Dermis blood vessel endothelial cell (primary cell): ENCODE measurements around the gene CCS. TPM values are rescaled to one million over a fixed set of nuclear protein-coding genes. Genes with fewer than 3 reads are reported as not detected.
A peak's percentile ranks its signal among the peaks of the same experiment; 100 is the strongest.
"Not testable (repeated sequence)": the region's sequence is repeated elsewhere in the genome, so short reads cannot be mapped to it uniquely, and the experiment has no call there.

Experiments used
- DNase-seq: peaks from one replicate; pipeline ENCODE4 v3.0.0; 2010
- total RNA-seq: library from RNA; depleted of rRNA; stranded (reverse); fragments of >200 nt; gene quantifications from 2 replicates; pipeline ENCODE4 v1.2.3, GENCODE V29; 2014

Gene CCS
- 27.2 and 33.5 TPM in 2 replicates for total RNA-seq

- peak; percentile 97 for DNase-seq
Observed at GRCh38 chr11:66592457-66593302, at the start of gene CCS, which contains the start of gene CCDC87. Gene CCS (plus strand): TSS chr11:66593185. CDS start chr11:66593262, 77 bp downstream. Gene CCDC87 (minus strand): TSS chr11:66593063. CDS start chr11:66593015, 48 bp downstream.

DNA sequence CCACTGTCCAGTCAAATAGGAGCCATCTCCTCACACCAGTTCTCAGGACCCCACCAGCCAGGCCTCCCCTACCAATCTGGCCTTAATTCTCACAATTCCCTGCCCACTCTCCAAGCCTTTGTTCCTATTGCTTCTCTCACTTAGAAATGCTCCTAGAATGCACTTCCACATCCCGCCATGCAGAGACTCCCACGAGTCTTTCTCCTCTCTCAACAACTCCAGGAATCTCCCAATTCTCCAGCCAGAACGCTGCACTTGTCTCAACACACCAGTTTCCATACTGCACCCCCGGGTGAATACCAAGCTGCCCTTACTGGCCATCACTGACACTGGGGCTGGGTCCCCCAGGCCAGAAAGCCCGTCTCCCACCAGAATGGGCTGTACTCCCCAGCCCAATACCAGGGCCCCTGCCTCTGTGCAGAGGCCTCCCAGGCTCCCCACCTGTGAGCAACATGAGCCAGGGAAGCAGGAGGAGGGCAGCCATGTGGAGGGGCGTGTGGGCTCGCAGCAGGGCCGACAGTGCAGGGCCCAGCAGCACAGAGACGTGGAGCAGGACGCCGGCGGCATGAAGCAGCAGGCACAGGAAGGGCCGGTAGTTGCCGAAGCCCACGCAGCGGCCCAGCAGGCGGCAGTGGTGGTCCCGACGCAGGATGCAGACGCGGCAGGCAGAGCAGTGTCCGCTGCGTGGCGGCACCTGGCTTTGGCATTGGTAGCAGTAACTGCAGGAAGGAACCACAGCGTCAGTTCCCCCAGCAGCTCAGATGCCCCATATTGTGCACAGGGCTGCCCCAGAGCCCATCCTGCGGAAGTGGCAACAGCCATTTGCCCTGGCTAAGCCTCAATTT is 49.5 kb upstream of the CCS start:
- peak; percentile 94 for DNase-seq

DNA sequence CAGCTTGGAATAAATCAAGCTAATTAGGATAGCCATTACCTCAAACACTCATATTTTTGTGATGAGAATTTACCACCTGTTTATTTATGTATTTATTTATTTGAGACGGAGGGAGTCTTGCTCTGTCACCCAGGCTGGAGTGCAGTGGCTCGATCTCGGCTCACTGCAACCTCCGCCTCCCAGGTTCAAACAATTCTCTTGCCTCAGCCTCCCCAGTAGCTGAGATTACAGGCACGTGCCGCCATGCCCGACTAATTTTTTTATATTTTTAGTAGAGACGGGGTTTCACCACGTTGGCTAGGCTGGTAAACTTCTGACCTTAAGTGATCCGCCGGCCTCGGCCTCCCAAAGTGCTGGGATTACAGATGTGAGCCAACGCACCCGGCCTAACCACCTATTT is 48.0 kb upstream of the CCS start:
- DNase-seq, result not testable (repeated sequence)

- peak; percentile 98 for DNase-seq
Observed at GRCh38 chr11:66545701-66546367, 47.2 kb upstream of the CCS start, which contains the start of gene ZDHHC24. Gene ZDHHC24 (minus strand): TSS chr11:66546048. CDS start chr11:66546003, 45 bp downstream.

- no peak for DNase-seq
Observed at GRCh38 chr11:66546368-66546965, 46.5 kb upstream of the CCS start, which contains the start of gene ACTN3. Gene ACTN3 (plus strand): TSS chr11:66546903. CDS start chr11:66546938, 35 bp downstream.

DNA sequence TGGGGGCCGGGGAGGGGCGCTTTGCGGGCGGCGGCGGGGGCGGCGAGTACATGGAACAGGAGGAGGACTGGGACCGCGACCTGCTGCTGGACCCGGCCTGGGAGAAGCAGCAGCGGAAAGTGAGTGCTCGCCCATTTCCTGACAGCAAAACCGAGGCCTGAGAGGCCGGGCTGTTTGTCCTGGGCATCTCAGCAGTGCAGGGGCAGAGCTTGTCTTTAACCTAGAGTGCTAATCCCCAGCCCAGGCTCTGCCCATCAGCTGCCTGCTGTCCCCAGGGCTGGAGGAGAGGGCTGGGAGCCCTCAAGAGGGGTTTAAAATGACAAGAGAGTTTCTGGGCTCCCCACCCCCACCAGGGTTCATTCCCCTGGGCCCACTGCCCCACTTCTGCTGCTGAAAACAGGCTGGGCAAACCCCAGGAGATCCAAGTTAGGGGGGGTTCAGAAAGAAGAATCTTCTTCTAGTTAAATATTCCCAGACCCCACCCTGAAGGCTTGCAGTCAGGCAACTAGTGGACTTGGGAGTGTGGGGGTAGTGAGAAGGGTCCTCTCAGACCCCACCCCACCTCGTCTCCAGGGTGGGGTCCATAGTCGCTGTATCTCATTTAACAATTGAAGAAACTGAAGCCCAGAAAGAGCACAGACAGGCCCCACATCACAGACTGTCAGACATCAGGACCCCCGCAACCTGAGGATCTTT is 45.9 kb upstream of the CCS start:
- no peak for DNase-seq

DNA sequence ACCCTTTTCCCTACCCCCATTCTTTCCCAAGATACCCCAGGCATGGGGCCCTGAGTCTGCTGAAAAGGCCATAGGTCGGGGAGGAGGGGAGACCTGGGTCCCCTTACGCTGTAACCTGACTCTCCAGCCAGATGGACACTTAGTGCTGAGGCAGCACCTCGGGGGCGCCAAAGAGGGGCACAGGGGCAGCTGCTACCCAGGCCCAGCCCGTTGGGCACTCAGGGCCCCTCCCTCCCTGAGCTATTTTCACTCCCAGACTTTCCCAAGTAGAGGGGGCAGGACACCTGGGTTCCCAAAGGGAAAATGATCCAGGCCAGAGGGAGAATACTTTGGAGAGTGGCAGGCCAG is 45.3 kb upstream of the CCS start:
- no peak for DNase-seq

DNA sequence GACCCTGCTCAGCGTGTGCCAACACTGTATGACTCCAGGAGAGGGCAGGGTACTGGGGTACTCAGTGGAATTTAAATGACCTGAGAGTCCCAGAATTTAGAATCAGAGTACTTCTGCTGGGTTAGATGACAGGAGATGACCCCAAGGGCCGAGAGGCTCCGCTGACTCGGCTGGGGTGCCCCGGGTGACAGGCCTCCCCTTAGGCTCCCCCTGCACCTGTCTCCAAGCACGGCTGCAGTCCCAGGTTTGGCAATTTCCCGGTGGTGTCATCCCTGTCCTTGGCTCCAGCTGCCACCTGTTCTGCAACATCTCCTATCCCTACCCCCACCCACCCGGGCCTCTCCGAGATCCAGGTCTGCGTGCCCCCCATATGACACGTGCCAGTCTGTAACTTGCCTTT is 44.9 kb upstream of the CCS start:
- DNase-seq, result no peak

DNA sequence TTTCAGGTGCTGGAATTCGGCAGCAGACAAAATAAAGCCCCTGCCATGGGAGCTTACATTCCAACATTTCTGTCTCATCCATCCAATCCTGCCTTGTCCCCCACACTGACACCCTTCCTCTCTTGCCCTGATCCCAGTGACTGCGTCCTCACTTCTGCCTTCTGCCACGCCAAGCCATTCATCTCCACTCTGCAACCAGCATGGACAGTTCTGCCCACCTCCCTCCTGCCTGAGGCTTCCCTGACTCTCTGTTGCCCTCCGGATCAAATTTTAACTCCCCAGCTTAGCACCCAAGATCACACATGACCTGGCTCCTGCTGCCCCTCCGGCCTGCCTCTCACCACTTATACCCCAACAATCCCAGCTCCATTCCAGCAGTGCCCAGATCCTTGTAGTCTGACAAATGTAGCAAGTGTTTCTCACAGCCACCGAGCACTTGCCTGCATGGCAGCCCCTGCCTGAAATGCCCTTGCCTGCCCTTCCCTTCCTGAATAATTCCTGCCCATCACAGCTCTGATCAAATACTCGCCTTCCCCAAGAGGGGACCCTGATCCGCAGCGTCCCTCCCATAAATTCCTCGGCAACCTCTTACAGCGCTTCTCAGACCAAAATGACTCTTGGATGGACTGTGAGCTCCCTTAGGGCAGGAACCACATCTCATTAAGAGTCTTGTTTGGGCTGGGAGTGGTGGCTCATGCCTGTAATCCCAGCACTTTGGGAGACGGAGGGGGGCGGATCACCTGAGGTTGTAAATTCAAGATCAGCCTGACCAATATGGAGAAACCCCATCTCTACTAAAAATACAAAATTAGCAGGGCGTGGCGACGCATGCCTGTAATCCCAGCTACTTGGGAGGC is 44.0 kb upstream of the CCS start:
- no peak for DNase-seq

DNA sequence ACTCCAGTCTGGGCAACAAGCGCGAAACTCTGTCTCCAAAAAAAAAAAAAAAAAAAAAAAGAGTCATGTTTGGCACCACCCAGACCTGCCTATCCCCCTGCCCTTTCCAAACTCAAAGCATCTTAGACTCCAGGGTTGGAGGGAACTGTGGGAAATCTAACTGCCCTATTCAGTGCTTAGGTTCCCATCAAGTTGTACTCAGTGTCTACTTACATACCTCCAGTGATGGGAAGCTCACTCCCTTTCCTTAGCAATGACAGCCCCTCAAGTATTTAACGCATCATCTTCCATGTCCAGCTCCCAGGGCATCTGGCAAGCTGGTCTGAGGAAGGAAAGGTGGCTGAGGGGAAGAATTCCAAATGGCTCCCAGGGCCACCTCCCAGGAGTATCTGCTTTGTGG is 43.3 kb upstream of the CCS start:
- DNase-seq, result no peak

DNA sequence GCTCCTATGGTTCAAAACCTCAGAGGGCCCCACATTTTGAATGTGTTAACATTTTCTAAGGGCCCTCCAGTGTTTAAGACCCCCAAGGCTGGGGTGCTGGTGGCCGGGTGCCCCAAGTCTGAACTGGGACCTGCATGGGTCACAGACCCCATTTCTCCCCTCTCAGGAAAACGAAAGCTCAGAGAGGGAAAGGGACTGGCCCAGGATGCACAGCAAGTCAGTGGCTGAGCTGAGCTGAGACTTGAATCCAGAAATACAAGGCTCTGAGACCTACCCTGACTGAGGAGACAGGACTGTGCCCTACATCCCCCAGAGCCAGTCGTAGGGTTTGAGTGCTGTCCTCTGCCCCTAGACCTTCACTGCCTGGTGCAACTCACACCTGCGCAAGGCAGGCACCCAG is 42.1 kb upstream of the CCS start:
- no peak for DNase-seq

- no peak for DNase-seq
Observed at GRCh38 chr11:66554602-66555001, 38.4 kb upstream of the CCS start.

DNA sequence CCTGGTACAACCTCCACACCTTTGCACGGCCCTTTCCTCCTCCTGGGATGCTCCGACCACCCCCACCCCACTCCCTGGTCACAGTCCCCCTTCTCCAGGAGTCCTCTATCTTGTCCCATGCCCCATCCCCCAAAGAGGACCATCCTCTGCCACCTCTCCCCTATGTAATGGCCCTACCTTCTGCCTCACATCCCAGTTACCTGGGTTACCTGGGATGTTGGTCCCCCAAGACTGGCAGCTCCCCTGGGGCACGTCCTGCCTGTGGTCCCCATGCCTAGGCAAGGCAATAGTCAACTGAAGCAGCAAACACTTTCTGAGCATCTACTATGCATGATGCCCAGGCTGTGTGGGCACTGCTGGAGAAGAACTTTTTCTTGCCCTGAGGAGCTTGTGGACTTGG is 37.6 kb upstream of the CCS start:
- no peak for DNase-seq

- no peak for DNase-seq
Observed at GRCh38 chr11:66556086-66556485, 36.9 kb upstream of the CCS start.

GRCh38 chr11:66557733-66558326 is 35.2 kb upstream of the CCS start:
- no peak for DNase-seq

DNA sequence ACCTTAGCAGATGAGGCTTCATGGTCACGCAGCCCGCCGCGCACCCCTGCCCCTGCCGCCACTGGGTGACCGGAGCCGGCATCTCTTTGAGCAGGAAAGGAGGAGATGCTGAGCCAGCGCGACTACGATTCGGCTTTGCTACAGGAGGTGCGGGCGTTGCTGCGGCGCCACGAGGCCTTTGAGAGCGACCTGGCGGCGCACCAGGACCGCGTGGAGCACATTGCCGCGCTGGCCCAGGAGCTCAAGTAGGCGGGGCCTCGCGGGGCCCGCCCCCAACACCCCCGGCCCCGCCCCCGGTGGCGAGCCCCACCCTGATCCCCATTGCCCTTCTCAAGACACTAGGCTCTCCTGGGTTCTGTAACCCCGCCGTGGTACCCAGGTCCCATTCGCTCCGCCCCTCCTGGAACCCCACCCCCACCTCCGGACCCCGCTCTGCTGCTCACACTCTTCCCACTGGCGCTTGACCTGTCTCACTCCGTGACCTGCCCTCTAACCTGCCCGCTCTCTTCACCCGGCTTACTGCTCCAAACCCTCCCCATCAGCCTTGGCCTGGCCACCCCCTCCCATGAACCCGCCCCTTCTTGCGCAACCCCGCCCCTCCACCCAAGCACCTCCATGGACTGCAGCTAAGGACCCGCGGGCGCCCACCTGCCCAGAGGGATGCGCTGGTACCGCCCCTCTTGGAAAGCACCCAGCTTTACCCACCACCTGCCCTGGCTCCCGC is 33.7 kb upstream of the CCS start:
- no peak for DNase-seq

DNA sequence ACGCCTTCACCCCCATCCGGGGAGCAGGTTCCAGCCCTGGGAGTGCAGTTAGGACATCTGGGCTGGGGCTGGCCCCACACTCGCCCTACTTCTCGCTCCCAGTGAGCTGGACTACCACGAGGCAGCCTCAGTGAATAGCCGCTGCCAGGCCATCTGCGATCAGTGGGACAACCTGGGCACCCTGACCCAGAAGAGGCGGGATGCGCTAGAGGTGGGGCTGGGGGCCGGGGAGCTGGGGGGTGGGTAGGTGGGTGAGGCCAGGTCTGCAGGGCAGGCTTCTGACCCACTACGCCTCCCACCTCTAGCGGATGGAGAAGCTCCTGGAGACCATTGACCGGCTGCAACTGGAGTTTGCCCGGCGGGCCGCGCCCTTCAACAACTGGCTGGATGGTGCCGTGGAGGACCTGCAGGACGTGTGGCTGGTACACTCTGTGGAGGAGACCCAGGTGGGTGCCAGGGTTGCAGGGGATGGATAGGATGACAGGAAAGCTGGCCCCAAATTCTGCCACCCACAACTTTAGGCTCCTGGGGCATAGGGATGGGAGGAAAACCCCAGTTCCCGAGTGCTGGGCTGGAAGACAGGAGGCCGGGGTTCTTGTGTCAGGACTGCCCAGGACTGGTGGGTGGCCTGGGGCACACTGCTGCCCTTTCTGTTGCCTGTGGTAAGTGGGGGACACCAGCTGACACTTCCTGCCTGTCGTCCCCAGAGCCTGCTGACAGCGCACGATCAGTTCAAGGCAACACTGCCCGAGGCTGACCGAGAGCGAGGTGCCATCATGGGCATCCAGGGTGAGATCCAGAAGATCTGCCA is 32.9 kb upstream of the CCS start:
- no peak for DNase-seq

DNA sequence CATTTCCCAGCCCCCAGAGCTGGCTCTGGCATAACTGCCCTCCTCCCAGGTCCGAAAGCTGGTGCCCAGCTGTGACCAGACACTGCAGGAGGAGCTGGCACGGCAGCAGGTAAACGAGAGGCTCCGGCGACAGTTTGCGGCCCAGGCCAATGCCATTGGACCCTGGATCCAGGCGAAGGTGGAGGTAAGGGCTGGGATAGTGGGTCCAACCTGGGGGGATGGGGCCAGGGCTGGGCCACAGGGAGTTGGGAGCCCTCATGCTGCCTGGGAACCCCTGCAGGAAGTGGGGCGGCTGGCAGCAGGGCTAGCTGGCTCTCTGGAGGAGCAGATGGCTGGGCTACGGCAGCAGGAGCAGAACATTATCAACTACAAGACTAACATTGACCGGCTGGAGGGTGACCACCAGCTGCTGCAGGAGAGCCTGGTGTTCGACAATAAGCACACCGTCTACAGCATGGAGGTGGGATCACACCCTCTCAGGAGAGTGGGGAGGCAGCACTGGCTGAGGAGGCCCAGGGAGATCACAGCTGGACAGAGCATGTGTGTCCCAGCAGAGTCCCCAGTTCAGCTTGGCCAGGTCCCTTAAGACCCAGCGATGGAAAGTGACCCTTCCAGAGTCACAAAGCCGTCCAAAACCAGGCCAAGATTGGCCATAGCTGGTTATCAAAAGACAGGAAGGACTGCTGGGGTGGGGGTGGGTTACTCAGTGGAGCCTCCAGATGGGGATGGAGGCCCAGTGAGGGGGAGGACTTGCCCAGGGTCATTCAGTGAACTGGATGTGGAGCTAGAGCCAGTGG is 31.6 kb upstream of the CCS start:
- no peak for DNase-seq
